ENCODE measurements around the gene SLC7A4.

SLC7A4 gene, protein sequence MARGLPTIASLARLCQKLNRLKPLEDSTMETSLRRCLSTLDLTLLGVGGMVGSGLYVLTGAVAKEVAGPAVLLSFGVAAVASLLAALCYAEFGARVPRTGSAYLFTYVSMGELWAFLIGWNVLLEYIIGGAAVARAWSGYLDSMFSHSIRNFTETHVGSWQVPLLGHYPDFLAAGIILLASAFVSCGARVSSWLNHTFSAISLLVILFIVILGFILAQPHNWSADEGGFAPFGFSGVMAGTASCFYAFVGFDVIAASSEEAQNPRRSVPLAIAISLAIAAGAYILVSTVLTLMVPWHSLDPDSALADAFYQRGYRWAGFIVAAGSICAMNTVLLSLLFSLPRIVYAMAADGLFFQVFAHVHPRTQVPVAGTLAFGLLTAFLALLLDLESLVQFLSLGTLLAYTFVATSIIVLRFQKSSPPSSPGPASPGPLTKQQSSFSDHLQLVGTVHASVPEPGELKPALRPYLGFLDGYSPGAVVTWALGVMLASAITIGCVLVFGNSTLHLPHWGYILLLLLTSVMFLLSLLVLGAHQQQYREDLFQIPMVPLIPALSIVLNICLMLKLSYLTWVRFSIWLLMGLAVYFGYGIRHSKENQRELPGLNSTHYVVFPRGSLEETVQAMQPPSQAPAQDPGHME

DNA sequence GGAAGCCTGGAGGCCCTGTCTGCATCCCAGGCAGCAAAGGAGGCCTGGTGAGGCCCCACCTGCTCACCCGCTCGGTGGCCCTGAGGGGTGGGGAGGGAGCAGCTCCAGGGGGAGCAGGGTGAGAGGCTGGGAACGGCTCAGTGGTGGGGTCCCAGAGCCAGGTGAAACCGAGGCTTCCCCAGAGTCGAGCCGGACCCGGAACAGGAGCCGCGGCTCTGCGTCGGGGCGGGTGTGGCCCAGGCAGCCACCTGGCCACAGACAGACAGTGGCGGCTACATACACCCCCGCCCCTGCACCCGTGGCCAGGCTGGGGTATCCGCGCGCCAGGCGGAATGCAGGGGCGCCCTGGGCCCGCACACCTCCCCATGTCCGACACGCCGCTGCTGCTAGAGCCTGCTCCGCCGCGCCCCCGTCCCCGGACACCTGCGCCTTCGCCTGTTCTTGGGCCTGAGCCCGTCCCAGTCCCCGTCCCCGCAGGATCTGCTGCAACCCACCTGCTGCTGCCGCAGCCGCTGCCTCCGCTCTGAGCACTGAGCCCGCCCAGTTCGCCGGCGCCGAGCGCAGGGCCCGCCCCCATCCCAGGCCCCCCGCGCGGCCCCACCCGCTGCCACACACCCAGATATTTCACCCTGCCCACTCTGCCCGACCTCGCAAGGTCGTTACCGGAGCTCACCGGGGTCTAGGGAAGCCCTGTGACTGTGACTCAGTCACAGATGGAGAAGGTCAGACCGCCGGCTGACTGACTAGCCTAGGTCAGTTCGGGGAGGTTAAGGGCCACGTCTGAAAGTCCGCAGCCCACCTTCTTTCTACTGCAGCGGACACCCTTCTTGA, at the start of gene SLC7A4:
Gene SLC7A4 (minus strand): TSS at position 525 of the 831 bp plus-strand sequence. CDS start 749 bp downstream, outside the sequence.
- no peak within 1 kb of the TSS for H3K4me3 ChIP-seq (ENCODE audit: low read depth in 1 of 2, low read length in 1 of 2)
- TF ChIP-seq, protein P1, sequence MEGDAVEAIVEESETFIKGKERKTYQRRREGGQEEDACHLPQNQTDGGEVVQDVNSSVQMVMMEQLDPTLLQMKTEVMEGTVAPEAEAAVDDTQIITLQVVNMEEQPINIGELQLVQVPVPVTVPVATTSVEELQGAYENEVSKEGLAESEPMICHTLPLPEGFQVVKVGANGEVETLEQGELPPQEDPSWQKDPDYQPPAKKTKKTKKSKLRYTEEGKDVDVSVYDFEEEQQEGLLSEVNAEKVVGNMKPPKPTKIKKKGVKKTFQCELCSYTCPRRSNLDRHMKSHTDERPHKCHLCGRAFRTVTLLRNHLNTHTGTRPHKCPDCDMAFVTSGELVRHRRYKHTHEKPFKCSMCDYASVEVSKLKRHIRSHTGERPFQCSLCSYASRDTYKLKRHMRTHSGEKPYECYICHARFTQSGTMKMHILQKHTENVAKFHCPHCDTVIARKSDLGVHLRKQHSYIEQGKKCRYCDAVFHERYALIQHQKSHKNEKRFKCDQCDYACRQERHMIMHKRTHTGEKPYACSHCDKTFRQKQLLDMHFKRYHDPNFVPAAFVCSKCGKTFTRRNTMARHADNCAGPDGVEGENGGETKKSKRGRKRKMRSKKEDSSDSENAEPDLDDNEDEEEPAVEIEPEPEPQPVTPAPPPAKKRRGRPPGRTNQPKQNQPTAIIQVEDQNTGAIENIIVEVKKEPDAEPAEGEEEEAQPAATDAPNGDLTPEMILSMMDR (IDR thresholded peaks at IDR 0.05), result no peak
- no peaks in the 10 kb centered on the region for H3K36me3 ChIP-seq
- peaks cover 63% of the 10 kb centered on the region for H3K27me3 ChIP-seq
- no peak within 1 kb of the TSS for H3K27ac ChIP-seq
- H3K9me3 ChIP-seq, result no peaks in the 10 kb centered on the region
- no peaks in the 10 kb centered on the region for H3K4me1 ChIP-seq (ENCODE audit: control insufficient read depth in 1 of 2, insufficient read depth in 1 of 2, low read depth in 1 of 2, low read length in 1 of 2)

DNA sequence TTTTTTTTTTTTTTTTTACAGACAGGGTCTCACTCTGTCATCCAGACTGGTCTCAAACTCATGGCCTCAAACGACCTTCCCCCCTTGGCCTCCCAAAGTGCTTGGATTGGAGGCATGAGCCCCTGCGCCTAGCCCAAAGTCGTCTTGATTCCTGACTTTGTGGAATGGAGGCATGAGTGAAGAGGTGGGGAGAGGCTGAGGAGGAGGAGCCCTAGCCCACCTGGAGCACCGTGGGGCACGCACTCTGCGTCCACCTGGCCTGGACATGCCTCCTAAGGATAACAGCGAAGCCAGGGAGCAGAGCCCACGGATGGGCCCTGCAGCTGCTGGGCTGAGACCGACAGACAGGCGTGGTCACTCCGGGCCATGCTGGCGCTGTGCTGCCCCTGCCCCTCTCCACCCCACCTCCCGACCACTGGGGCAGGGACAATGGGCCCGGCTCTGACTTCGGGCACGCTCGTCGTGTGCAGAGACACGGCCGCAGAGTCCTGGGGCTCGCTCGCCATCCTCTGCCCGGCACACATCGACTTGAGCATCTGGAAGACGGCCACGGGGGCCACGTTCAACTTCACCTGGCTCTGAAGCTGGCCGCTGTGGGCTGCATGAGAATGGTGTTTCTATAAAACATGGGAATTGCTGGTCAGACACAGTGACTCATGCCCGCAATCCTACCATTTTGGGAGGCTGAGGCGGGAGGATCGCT, 48.2 kb upstream of the SLC7A4 start:
- no peaks in the 10 kb centered on the region for H3K4me1 ChIP-seq (ENCODE audit: control insufficient read depth in 1 of 2, insufficient read depth in 1 of 2, low read depth in 1 of 2, low read length in 1 of 2)
- no peak overlapping the region for H3K27ac ChIP-seq
- peaks cover 3% of the 10 kb centered on the region for H3K27me3 ChIP-seq
- H3K36me3 ChIP-seq, result no peaks in the 10 kb centered on the region
- no peaks in the 10 kb centered on the region for H3K9me3 ChIP-seq
- H3K4me3 ChIP-seq (ENCODE audit: low read depth in 1 of 2, low read length in 1 of 2), result no peak overlapping the region
- TF ChIP-seq, protein P1 (IDR thresholded peaks at IDR 0.05), result no peak

DNA sequence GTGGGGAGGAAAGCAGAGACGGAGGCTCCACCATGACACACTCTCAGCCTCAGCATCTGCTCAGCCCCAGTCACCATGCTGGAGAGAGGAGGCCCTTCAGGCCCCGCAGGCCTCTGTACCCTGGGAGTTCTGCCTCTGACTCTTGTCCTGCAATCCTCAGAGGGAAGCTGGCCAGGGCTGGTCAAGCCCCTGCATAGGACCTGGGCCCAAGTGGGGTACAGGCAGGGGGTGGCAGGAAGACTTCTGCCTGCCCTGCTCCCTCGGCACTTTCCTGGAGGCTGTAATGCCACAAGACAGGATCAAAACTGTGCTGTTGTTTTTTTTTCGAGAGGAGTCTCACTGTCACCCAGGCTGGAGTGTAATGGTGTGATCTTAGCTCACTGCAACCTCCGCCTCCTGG, 47.1 kb upstream of the SLC7A4 start:
- no peak overlapping the region for H3K4me3 ChIP-seq (ENCODE audit: low read depth in 1 of 2, low read length in 1 of 2)

DNA sequence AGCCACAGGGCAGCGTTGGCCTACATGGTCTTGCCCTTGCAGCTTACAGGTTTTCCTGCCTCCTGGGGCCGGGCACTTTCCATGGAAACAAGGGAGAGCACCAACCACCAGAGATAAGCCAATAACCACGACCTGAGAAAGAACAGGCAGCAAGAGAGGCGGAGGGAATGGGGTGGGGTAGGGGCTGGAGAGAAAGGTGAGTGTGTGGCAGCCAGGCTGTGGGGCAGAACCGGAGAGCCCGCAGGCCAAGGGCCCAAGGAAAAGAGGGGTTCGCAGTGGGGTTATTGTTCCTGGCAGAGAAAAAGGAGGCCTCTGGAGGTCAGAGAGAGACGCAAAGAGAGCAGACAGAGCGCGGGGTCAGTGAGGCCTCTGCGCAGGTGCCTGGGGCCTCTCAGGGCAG, 46.6 kb upstream of the SLC7A4 start:
- Histone ChIP-seq H3K27me3 (no peaks in the 10 kb centered on the region), H3K27ac (no peak overlapping the region), H3K4me1 (ENCODE audit: control insufficient read depth in 1 of 2, insufficient read depth in 1 of 2, low read depth in 1 of 2, low read length in 1 of 2) (no peaks in the 10 kb centered on the region), H3K36me3 (no peaks in the 10 kb centered on the region), H3K4me3 (ENCODE audit: low read depth in 1 of 2, low read length in 1 of 2) (no peak overlapping the region), H3K9me3 (no peaks in the 10 kb centered on the region)
- TF ChIP-seq, protein P1 (IDR thresholded peaks at IDR 0.05), result no peak

More for the DNA sequence above, 47.1 kb upstream of the SLC7A4 start:
- H3K27ac ChIP-seq, result no peak overlapping the region
- no peaks in the 10 kb centered on the region for H3K27me3 ChIP-seq
- H3K36me3 ChIP-seq, result no peaks in the 10 kb centered on the region
- TF ChIP-seq, protein P1 (IDR thresholded peaks at IDR 0.05), result no peak
- H3K9me3 ChIP-seq, result no peaks in the 10 kb centered on the region
- H3K4me1 ChIP-seq (ENCODE audit: control insufficient read depth in 1 of 2, insufficient read depth in 1 of 2, low read depth in 1 of 2, low read length in 1 of 2), result no peaks in the 10 kb centered on the region

DNA sequence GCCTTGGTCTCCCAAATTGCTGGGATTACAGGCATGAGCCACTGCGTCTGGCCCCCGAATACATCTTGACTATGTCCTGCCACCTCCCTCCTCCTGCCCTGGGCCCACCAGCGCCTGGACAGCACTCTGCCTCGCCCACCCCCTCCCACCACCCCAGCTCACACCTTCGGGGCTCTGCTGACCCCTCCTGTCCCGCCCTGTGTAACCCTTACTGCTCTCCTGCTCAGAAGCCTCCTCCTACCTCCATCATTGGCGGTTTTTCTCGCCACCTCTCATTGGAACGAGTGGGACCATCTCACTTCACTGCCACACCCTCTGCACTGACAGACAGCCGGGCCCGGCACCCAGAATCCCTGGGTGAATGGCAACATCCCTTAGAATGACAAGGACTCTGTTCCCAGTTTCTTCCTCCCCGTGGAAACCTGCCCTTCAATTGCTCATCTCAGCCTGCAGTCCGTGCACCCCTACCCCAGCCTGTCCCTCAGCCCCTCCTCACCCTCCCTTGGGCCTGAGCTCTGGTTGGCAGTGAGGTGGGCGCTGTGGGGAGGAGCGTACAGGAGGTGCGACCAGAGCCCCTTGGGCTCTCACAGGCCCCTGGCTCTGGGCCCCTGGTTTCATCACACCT, 45.6 kb upstream of the SLC7A4 start:
- TF ChIP-seq, protein P1 (IDR thresholded peaks at IDR 0.05), result no peak
- Histone ChIP-seq H3K36me3 (no peaks in the 10 kb centered on the region), H3K4me3 (ENCODE audit: low read depth in 1 of 2, low read length in 1 of 2) (no peak overlapping the region), H3K9me3 (no peaks in the 10 kb centered on the region), H3K27me3 (no peaks in the 10 kb centered on the region), H3K4me1 (ENCODE audit: control insufficient read depth in 1 of 2, insufficient read depth in 1 of 2, low read depth in 1 of 2, low read length in 1 of 2) (no peaks in the 10 kb centered on the region), H3K27ac (no peak overlapping the region)
